Subcutaneous abdominal adipose tissue (tissue), 5 donors: ENCODE measurements around the gene CLDN9.
"Not testable (repeated sequence)": the region's sequence is repeated elsewhere in the genome, so short reads cannot be mapped to it uniquely, and the experiment has no call there.

Experiments used
- H3K27ac ChIP-seq: one replicate; pipeline ENCODE4 v1.7.0; 2013; ENCODE audit warnings: low read depth, mild to moderate bottlenecking, inconsistent platforms, low read length, moderate library complexity
- H3K27me3 ChIP-seq, 5 donors: one replicate each; pipeline ENCODE4 v1.7.0; 2013; ENCODE audit warnings: low read length in 5 of 5, inconsistent platforms in 1 of 5; ENCODE audit not compliant: control insufficient read depth in 5 of 5, insufficient read depth in 4 of 5
- H3K36me3 ChIP-seq, 5 donors: one replicate each; pipeline ENCODE4 v1.7.0; 2013; ENCODE audit warnings: low read length in 5 of 5; ENCODE audit not compliant: control insufficient read depth in 5 of 5, insufficient read depth in 5 of 5
- H3K4me1 ChIP-seq, 5 donors: one replicate each; pipeline ENCODE4 v1.7.0; 2013; ENCODE audit warnings: low read length in 5 of 5, mild to moderate bottlenecking in 3 of 5, moderate library complexity in 1 of 5; ENCODE audit not compliant: control insufficient read depth in 5 of 5, insufficient read depth in 5 of 5
- H3K4me3 ChIP-seq, 5 donors: one replicate each; pipeline ENCODE4 v1.7.0; 2013; ENCODE audit warnings: low read length in 5 of 5, low read depth in 1 of 5
- H3K9ac ChIP-seq, 5 donors: one replicate each; pipeline ENCODE4 v1.7.0; 2013; ENCODE audit warnings: low read length in 5 of 5, mild to moderate bottlenecking in 4 of 5, moderate library complexity in 3 of 5
- H3K9me3 ChIP-seq, 5 donors: one replicate each; pipeline ENCODE4 v1.7.0; 2013; ENCODE audit warnings: low read length in 5 of 5; ENCODE audit not compliant: control insufficient read depth in 5 of 5
- donor health status: healthy.
- donor health status: healthy.
- donor health status: healthy.
- donor health status: healthy.
- donor health status: healthy.

CLDN9 gene

GRCh38 chr16:3044708-3045107 lies 32.0 kb downstream of the CLDN9 start:
- no peaks in the 10 kb centered on the region for H3K9me3 ChIP-seq
- no peak overlapping the region for H3K9ac ChIP-seq
- no peak overlapping the region for H3K27ac ChIP-seq
- H3K27me3 ChIP-seq = peaks cover 41 to 58% (median 51%) of the 10 kb centered on the region in 5 donors
- H3K4me1 ChIP-seq = peaks cover 0 to 19% (median 13%) of the 10 kb centered on the region in 5 donors
- no peak overlapping the region for H3K4me3 ChIP-seq
- H3K36me3 ChIP-seq = no peaks in the 10 kb centered on the region

DNA sequence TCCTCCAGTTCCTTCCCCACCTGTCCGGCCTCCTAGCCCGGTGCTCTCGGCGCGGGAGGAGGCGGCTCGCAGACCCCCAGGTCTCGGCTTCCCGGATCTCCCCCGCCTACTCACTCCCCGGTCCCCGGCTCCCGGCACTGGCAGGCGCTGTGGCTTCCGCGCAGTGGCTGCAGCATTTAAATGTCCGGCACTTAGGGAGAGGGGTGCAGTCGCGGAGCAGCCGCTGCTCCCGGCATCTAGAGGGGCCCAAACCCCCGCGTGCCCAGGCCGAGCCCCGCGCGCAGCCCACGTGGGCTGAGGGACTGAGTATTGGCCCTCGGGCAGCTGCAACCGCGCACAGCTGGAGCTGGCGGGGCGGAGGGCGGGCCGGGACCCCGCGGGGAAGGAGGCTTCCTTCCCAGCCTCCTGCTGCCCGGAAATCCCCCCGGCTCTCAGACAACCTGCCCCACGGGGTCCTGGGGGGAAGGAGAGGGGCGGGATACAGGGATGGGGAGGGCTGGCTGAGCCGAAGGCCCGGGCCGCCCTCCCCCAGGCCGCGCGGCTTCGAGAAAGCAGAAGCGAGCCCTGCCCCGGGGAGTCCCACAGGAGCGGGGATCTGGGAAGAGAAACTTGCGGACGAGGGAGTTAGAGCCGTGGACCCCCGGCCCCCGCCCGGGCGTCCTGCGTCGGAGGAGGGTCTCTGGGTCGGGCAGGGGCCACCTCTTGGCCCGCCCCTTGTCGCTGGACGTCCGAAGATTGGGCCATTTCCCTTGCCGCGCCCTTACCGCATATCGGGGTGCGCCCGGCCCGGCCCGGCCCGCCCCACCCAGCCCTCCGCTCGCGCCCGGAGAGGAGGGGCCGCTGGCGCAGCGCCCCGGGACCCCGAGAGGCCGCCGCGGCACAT lies 33.3 kb downstream of the CLDN9 start, which contains the start of gene MMP25:
TSS of gene MMP25 (plus strand) at position 804 of the 883 bp plus-strand sequence. CDS start 357 bp downstream, outside the sequence.
- peaks cover 45 to 64% (median 56%) of the 10 kb centered on the region in 5 donors for H3K27me3 ChIP-seq
- peak within 1 kb of the TSS in 4 of 5 donors; percentile 27 to 64 (median 44) for H3K4me3 ChIP-seq
- peak within 1 kb of the TSS in 2 of 5 donors; percentile 11 to 53 for H3K9ac ChIP-seq
- H3K27ac ChIP-seq = no peak within 1 kb of the TSS
- peaks cover 0 to 19% (median 13%) of the 10 kb centered on the region in 5 donors for H3K4me1 ChIP-seq
- no peaks in the 10 kb centered on the region for H3K9me3 ChIP-seq
- H3K36me3 ChIP-seq = no peaks in the 10 kb centered on the region

- no peak overlapping the region for H3K9ac ChIP-seq
- H3K4me1 ChIP-seq = peaks cover 0 to 19% (median 13%) of the 10 kb centered on the region in 5 donors
- peak overlapping the region in 2 of 5 donors; percentile 45 to 64 for H3K4me3 ChIP-seq
- H3K27ac ChIP-seq = no peak overlapping the region
- peaks cover 45 to 68% (median 56%) of the 10 kb centered on the region in 5 donors for H3K27me3 ChIP-seq
- H3K9me3 ChIP-seq = no peaks in the 10 kb centered on the region
- no peaks in the 10 kb centered on the region for H3K36me3 ChIP-seq
These were observed 34.1 kb downstream of the CLDN9 start for GRCh38 chr16:3046641-3047386.

- Histone ChIP-seq H3K27me3 (peaks cover 45 to 68% (median 56%) of the 10 kb centered on the region in 5 donors), H3K36me3 (no peaks in the 10 kb centered on the region), H3K9me3 (no peaks in the 10 kb centered on the region), H3K4me1 (peaks cover 0 to 19% (median 13%) of the 10 kb centered on the region in 5 donors), H3K4me3 (no peak overlapping the region), H3K9ac (no peak overlapping the region), H3K27ac (no peak overlapping the region)
These were observed 34.6 kb downstream of the CLDN9 start for GRCh38 chr16:3047387-3047720.

DNA sequence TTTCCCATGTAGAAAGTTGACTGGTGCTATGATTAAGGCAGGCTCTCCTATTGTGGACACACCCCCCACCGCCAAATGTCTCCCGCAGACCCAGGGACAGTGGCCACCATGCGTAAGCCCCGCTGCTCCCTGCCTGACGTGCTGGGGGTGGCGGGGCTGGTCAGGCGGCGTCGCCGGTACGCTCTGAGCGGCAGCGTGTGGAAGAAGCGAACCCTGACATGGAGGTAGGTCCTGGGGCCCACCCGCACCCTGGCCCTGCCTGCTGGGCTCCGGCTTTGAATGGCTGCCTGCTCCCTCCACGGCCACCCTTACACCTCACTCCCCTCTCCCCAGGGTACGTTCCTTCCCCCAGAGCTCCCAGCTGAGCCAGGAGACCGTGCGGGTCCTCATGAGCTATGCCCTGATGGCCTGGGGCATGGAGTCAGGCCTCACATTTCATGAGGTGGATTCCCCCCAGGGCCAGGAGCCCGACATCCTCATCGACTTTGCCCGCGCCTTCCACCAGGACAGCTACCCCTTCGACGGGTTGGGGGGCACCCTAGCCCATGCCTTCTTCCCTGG lies 37.3 kb downstream of the CLDN9 start:
- Histone ChIP-seq H3K27ac (no peak overlapping the region), H3K36me3 (peaks cover 0 to 11% (median 3%) of the 10 kb centered on the region in 5 donors), H3K4me3 (no peak overlapping the region), H3K9ac (no peak overlapping the region), H3K4me1 (peaks cover 0 to 24% (median 13%) of the 10 kb centered on the region in 5 donors), H3K27me3 (peaks cover 33 to 49% (median 39%) of the 10 kb centered on the region in 5 donors), H3K9me3 (no peaks in the 10 kb centered on the region)

DNA sequence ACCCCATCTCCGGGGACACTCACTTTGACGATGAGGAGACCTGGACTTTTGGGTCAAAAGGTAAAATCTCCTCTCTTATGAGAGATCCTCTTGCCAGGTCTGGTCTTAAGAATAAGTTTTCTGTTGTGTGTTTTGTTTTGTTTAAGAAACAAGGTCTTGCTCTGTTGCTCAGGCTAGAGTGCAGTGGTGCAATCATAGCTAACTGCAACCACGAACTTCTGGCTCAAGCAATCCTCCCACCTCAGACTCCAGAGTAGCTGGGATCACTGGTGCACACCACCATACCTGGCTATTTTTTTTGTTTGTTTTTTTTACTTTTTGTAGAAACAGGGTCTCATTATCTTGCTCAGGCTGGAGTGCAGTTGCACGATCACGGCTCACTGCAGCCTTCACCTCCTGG lies 37.8 kb downstream of the CLDN9 start:
- Histone ChIP-seq H3K36me3 (peaks cover 0 to 11% (median 3%) of the 10 kb centered on the region in 5 donors), H3K27me3 (peaks cover 29 to 46% (median 39%) of the 10 kb centered on the region in 5 donors), H3K4me3 (no peak overlapping the region), H3K4me1 (peaks cover 0 to 24% (median 10%) of the 10 kb centered on the region in 5 donors), H3K27ac (no peak overlapping the region), H3K9ac (no peak overlapping the region), H3K9me3 (no peaks in the 10 kb centered on the region)

- Histone ChIP-seq H3K27ac (no peak overlapping the region), H3K9ac (no peak overlapping the region), H3K9me3 (no peaks in the 10 kb centered on the region), H3K4me3 (no peak overlapping the region), H3K36me3 (peaks cover 0 to 11% (median 3%) of the 10 kb centered on the region in 5 donors), H3K4me1 (peaks cover 0 to 18% (median 6%) of the 10 kb centered on the region in 5 donors), H3K27me3 (peaks cover 29 to 43% (median 36%) of the 10 kb centered on the region in 5 donors)
These were observed 38.3 kb downstream of the CLDN9 start for GRCh38 chr16:3051009-3051408.

DNA sequence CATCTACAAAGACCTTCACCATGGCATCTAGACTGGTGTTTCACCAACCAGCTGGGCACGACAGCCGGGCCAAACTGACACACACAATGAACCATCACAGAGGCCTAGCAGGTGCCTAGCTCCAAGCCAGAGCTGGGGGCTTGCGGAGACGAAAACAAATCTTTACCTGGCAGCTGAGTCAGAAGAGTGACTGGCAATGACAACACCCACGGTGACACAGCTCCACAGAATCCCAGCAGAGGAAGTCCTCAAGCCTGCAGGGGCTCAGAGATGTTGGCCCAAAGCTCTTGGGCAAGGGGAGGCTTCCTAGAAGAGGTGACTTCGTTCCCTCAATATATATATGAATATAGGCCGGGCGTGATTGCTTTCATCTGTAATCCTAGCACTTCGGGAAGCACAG lies 38.8 kb downstream of the CLDN9 start:
- no peaks in the 10 kb centered on the region for H3K9me3 ChIP-seq
- H3K4me3 ChIP-seq = no peak overlapping the region
- H3K9ac ChIP-seq = no peak overlapping the region
- peaks cover 0 to 14% (median 1%) of the 10 kb centered on the region in 5 donors for H3K4me1 ChIP-seq
- H3K27me3 ChIP-seq = peaks cover 29 to 42% (median 35%) of the 10 kb centered on the region in 5 donors
- peaks cover 0 to 11% (median 3%) of the 10 kb centered on the region in 5 donors for H3K36me3 ChIP-seq
- H3K27ac ChIP-seq = no peak overlapping the region

DNA sequence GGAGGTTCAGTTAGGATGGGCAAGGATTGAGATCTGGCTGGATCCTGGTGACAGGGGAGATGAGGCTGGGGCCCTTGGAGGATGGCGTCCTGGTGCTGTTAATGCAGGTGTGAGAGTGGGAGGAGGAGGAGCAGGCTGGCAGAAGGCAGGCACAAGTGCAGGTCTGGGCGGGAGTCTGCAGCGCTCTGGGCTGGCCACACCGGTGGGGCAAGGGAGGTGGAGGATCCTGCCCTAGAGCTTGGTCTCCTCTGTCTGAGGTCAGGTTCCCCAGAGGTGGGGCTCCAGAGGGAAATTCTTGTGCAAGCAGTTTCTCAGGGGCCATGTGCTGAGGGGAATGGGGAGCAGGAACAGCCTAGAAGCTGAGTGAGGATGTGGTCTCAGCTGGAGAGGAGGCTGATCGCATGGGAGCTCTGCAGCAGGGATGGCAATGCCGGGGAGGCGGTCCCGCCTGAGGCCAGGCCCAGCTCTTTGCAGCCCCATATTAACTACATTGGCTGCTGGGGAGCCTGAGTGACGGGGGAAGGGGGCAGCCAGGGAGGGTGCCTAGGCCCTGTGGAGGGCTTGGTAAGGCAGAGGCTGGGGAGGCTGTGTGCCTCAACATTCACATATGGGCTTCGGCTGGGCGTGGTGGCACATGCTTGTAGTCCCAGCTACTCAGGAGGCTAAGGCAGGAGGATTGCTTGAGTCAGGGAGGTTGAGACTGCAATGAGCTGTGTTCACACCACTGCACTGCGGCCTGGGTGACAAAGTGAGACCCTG lies 40.0 kb downstream of the CLDN9 start:
- Histone ChIP-seq H3K27me3 (peaks cover 20 to 30% (median 25%) of the 10 kb centered on the region in 5 donors), H3K36me3 (peaks cover 0 to 11% (median 3%) of the 10 kb centered on the region in 5 donors)
- H3K4me1 ChIP-seq, H3K27ac ChIP-seq, H3K9ac ChIP-seq, H3K9me3 ChIP-seq, H3K4me3 ChIP-seq: not testable (repeated sequence)
